NCI-H2081 (cell line): ENCODE results near the gene NEURL4.
"Not testable (repeated sequence)": the region's sequence is repeated elsewhere in the genome, so short reads cannot be mapped to it uniquely, and the experiment has no call there.

Experiments used
- DNase-seq, 2 experiments: peaks; one replicate each; lab custom pipeline; 2025; lab: John Stamatoyannopoulos, UW

Gene NEURL4

DNA sequence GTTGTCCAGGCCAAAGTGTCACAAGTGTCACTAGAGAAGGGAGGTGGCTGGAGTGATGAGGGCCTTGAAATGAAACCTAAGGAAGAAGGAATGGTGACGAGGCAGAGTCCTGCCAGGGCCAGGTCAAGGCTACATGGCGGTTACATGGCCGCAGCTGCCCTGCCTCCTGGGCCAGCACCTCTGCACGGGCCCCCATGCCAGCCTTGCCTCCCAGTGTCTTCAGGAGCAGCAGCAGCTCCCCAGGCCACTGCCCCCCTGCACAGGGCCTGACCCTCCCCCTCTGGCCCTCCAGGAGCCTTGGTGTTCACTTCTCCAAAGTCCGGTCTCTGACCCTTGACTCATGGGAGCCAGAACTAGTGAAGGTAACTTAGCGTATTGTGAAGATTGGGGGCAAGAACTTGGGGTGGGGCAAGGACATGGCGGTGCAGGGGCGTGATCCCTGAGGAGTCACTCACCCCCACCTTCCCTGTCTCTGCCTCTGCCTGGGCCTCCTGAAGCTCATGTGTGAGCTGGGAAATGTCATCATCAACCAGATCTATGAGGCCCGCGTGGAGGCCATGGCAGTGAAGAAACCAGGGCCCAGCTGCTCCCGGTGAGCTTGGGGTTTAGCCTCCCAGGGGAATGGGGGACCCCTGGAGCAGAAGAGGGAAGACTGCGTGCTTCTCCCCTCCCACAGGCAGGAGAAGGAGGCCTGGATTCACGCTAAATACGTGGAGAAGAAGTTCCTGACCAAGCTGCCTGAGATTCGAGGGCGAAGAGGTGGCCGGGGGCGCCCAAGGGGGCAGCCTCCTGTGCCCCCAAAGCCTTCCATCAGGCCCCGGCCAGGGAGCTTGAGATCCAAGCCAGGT lies 18.7 kb upstream of the NEURL4 start:
- no peak for DNase-seq

DNA sequence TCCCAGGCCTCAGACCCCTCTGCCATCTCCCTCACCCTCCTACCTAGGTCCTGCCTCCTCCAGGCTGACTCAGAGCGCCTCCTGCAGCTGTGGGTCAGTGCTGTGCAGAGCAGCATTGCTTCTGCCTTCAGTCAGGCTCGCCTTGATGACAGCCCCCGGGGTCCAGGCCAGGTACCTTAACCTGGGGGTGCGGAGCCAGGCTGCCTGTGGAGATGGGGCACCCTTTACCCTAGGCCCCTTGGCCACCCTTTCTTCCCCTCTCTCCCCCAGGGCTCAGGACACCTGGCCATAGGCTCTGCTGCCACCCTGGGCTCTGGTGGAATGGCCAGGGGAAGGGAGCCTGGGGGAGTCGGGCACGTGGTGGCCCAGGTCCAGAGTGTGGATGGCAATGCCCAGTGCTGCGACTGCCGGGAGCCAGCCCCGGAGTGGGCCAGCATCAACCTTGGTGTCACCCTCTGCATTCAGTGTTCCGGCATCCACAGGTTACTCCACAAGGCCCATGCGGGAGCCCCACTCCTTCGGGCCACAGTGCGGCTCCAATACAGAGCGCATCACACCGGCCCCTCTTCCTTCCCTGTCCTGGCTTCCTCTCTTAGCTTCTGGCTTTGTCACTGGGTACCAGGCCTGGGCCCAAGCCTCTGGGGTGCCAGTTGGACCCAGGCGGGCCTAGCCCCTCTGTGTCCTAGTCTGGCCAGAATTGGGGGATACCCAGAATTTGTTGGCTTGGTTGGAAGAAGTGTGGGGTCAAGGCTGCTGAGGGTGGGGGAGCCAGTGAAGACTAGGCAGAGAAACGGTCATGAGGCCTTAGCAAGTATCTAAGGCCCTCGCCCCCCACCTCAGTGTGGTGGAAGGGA lies 17.9 kb upstream of the NEURL4 start:
- no peak for DNase-seq

DNA sequence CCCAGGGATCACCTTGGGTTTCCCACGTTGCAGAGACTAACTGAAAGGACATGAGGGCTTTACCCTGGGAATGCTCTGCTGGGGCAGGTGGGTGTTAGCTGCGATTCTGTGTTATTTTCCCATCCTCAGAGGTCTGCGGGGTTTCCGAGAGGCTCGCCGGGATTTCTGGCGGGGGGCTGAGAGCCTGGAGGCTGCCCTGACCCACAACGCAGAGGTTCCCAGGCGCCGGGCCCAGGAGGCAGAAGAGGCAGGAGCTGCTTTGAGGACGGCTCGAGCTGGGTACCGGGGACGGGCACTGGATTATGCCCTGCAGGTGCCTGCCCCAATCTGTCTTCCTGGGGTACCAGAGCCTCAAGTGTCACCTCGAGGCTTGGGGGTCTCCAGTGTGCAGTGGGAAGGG lies 14.1 kb upstream of the NEURL4 start:
- no peak for DNase-seq

DNA sequence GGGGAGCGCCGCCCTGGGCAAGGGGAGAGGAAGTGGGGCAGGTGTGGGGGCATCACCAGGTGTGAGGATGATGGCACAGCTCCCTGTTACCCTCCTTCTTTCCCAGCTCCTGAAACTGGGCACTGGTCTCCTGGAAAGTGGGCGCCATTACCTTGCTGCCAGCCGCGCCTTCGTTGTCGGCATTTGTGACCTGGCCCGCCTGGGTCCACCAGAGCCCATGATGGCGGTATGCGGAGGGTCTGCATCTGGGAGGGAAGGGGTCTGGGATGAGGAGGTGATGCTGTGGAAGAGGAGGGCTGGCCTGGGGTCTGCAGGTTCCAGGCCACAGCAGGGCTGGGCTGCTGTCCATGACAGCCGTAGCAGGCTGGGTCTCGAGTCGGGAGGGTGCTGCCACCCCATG lies 12.7 kb upstream of the NEURL4 start:
- no peak for DNase-seq

DNA sequence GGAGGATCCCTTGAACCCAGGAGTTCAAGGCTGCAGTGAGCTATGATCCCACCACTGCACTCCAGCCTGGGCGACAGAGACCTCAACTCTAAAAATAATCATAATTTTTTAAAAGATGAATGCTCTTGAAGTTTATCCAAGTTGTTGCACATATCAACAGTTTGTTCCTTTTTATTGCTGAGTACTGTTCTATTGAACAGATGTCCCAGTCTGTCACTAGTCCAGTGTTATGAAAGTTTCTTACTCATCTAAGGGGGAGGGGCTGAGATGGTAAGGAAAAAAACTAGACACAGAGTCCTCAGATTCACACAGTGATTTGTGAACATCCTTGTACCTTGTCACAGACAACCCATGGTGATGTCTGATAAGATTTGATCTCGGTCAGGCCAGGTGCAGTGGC lies 11.0 kb upstream of the NEURL4 start:
- DNase-seq = no peak

DNA sequence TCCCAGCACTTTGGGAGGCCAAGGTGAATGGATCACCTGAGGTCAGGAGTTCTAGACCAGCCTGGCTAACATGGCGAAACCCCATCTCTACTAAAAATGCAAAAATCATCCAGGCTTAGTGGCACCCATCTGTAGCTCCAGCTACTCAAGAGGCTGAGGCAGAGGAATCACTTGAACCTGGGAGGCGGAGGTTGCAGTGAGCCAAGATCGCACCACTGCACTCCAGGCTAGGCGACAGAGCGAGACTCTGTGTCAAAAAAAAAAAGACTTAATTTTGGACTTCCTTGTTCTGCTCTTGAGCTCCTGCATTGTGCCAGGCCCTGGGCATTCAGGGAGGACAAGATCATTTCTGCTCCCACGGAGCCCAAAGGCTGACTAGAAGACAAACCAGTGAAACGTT lies 8.5 kb upstream of the NEURL4 start:
- DNase-seq = not testable (repeated sequence)

DNA sequence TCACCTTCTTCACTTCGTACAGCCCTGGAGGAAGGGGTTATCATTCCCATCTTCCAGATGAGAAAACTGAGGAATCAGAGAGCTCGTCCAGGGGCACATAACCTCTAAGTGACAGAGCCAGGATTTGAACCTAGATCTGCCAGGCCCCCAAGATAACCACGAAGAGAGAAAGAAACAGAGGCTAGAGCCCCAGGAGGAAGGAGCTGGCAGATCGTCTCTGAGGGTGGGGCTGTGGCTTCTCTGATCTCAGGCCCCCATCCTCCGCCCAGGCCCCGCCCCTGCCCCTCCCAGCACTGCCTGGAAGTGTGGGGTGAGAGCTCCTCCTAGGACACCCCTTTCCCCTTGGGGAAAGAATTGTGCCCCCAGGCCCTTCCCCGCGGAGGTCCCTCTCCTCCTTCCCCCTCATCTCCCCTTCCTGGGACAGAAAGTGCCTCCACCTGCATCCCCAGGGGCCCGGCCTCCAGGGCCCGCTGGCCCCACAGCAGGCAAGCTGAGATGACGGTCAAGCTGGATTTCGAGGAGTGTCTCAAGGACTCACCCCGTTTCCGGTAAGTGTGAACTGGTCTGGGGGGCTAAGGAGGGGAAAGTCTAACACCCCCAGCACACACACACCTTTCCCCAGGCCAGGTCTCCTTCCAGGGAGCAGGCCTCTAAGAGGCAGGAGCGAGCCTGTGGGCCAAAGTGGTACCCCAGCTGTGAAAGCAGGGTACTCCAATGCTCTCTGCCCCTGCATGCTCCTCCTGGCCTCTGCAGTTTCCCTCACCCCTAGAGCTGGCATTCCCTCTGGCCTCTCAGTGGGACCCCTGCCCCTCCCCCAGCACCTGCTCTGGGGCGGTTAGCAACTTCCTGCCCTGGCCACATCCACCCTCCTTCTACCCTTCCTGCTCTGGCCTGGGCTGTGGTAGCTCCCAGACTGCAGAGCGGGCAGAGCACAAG lies 7.4 kb upstream of the NEURL4 start, which contains the start of gene ACAP1:
Gene ACAP1, plus strand, starts transcription at position 290 of the 936 bp plus-strand sequence. Its CDS starts 206 bp downstream, at position 496.
- DNase-seq = no peak

DNA sequence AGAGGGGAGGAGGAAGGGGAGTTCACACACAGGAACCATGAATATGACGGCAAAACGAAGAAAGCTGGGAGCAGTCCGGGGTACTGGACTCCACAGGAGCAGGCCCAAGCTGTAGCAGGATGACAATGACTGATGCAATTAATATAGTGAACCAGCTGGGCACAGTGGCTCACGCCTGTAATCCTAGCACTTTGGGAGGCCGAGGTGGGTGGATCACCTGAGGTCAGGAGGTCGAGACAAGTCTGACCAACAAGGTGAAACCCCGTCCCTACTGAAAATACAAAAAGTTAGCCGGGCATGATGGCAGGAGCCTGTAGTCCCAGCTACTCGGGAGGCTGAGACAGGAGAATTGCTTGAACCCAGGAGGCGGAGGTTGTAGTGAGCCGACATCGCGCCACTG lies 6.6 kb upstream of the NEURL4 start:
- not testable (repeated sequence) for DNase-seq

DNA sequence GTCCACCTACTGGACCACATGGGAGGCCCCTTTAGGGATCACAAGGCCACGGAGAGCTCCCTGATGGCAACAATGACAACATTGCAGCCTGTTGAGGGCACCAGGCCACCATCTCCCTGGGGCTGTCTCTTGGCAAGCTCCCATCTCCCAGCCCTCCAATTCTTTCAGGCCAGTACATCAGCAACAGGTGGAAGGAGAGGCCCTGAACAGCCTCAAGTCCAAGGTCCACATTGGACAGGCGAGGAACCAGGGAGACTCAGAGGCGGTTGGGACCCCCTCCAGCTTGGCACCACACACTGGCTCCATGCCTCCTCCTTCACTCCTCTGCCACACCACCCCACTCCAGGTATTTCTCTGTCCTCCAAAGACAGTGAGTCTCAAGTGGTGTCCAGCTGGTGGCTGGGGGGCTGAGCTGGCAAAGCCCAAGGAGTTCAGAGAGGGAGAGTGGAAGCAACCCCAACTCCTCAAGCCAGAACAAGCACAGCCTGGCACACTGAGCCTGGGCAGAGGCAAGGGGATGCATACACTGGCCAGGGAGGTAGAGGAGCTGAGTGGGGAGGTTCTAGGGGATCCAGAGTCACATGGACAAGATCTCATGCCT lies 5.9 kb upstream of the NEURL4 start:
- no peak for DNase-seq

DNA sequence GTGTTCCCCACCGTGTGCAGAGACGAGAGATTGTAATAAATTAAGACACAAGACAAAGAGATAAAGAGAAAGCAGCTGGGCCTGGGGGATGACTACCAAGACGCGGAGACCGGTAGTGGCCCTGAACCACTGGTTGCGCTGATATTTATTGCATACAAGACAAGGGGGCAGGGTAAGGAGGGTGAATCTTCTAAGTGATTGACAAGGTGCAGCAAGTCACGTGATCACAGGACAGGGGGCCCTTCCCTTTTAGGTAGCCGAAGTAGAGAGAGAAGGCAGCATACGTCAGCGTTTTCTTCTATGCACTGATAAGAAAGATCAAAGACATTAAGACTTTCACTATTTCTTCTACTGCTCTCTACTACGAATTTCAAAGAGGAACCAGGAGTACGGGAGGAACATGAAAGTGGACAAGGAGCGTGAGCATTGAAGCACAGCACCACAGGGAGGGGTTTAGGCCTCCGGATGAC lies 3.5 kb upstream of the NEURL4 start:
- DNase-seq = not testable (repeated sequence)

DNA sequence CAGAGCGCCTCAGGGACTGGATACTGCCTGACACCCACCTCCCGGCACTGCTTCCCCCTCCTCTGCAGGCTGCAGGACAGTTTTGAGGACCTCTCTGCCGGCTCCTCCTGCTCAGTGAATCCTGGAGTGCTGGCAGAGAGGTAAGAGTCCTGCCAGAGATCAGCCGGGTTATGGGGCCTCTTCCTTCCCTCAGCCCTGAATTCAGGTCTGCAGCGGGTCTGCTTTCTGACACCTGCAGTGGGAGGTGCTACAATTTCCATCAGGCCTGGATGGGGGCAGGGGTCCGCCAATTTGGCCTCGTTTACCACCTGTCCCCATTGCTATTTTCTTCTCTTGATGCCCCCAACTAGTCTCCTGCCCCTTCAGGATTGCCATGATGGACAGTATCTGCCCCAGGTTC lies 3.0 kb upstream of the NEURL4 start:
- no peak for DNase-seq

DNA sequence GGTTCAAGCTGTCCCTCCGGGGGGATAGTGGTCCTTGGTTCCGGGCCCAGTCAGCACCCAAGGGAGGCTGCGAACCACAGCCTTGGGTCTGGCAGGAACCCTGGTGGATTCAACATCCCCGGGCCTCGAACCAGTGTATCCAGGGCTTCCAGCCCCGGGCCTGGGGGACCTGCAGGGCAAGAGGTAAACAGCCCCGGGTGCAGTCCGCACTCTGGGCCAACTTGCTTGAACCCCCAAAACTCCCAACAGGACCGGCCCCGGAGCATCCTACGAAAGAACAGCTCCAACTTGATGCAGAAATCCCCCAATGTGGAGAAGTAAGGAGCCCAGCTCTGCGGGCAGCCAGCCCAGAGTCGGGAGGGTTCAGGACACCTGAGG lies 1.5 kb upstream of the NEURL4 start:
- DNase-seq = no peak

DNA sequence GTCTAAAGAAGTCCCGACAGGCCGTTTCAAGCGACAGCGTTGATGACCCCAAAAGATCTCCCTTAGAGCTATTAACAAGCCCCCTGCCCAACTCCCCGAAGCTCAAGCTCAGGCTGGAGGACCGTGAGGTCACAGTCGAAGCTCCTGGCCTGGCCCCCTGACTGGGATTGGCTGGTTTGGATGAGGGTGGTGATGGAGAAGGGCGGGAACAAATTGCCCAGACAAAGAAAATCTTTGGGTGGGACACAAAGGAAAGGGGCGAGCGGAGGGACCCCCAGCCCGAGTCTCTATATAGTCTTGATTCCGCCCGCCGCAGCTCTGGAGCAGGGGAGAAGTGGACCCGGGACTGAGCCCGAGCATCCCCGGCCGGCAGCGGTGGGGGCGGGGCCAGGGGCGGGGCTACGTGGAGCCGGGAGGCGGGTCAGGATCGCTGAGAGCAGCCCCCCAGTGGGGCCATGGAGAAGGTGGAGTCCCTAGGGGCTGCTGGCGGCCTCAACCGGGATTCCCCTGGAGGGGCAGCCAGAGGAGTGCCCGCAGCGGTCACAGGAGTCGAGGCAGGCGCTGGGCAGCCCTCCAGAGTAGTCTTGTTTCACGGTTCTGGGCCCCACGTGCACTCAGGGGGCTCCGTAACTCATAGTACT lies 982 bp upstream of the NEURL4 start:
- peak; percentile 36 to 70 for DNase-seq

DNA sequence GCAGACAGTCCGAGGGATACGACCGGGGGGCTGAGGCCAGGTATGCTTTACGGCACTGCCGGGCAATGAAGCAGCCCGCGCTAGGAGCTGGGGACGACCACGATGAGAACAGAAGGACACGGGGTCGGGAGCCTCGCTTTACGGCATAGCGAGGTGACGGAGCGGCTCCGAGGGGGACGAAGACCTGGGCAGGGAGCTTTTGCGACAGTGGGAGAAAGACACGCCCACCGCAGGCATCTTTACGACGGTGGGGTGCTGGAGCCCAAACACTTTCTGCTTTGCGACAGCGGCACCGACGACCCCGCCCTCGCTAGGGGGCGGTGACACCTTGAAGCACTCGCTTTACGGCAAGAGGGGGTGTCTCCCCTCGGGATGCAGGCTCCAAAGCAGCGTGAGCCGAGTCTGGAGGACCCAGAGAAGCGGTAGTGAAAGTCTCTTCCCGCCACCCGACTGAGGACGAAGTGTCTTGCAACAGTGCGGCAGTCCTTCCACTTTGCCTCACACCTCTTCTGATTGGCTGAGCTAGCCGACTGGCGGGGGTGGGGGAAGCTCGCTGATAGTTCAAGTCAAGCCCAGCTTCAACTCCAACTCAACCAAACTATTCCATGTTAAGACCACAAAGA lies 350 bp upstream of the NEURL4 start:
- peak; percentile 93 to 97 for DNase-seq

DNA sequence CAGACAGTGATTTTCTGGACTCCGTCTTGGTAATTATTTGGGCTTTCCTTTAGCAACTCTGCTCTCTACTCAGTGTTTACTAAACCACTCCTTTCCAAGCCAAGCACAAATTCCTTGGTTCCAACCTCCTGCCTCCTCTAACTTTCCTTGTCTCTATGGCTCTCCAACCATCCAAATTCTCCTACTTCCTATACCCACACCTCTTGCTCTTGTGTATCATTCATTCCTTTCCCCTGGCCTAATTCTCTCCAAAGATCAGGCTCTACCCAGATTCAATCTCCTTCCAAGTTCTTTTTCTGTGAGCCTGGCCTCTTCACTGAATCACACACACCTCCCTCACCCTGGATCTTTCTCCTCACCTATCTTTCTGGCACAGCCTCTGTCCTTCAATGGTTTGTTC lies 1.1 kb downstream of the NEURL4 start:
- DNase-seq = no peak

DNA sequence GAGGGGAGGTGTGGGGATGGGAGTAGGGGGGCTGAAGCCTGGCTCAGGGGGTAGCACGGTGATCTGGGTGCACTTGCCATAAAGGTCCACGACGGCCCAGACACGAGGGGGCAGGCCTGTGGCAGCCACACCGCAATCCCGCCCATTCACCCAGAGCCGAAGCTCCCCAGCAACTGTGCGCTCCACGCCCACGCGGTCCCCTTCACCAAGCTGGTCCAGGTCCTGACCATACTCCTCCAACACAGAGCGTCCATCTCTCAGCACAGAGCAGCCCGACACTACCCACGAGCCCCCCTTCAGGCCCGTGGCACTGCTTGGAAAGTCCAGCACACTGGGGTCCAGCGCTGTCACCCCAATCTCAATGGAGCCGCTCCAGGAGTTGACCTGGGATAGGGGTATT lies 1.6 kb downstream of the NEURL4 start:
- no peak for DNase-seq

DNA sequence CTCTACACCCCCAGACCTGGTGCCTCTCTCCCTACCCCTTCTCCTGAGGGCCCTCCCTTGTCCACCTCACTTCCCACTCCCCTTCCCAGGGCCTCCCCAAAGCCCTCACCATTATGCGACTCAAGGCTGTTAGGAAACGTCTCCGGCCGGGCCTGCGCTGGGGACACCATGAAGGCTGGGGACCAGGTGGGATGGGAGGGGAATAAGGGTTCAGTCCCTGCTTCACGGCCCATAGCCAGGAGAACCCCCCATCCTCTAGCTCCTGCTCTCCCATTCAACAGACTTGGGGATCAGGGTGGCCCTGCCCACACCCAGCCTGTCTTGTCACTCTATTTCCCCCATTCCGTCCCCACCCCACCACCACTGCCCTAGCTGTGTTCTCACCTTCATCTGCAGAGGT lies 2.1 kb downstream of the NEURL4 start:
- no peak for DNase-seq

DNA sequence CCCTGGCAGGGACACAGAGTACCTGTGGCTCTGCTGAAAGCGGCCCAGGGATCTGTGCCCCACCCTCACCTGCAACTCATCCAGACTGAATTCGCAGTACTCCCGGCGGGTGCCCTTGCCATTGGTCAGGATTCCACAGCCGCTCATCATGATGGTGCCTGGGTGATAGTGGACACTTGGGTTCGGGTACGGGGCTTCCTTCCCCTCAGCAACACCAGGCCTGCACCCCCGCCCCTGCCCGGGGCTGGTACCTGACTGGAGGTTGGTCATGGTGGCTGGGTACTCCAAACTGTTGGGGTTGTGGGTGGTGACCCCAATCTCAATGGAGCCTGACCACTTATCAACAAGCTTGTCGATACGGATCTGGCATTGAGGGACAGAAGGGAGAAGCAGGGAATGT lies 2.9 kb downstream of the NEURL4 start:
- no peak for DNase-seq

DNA sequence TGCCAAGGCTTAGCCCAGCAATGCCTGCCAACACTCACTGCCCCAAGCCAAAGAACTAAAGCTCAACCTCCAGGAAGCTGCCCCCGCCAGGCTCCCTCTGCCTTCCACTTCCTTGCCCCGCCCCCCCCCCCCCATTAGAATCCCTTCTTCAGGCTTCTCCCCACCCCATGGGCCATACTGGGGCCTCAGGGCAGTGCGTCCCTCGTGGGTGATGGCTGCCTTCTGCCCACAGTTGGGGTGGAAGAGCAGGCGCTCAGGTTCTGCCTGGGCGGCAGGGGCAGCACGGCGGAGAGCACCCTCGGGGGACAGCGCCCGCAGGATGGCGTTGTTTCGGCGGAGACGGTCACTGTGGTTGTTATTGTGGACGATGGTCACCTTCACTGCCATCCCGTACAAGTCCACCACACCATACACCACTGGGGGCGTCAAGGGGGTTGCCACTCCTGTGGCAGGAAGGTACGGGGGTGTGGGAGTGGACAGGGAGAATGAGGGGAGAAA lies 4.1 kb downstream of the NEURL4 start:
- DNase-seq = no peak

DNA sequence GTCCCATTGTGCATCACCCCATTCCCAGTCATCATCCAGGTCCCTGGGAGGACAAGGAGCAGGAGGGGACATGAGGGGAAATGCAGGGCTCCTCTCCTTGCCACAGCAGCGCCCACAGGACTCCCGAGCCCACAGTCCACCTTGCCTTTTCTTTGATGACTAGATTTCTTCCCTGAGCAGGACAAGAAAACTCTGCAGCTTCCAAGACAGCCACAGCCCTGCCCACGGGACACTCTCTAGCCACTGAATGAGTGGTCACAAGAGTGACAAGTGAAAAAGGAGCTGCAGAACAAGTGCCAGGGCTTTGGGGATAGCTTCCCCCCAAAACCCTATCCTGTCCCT lies 4.7 kb downstream of the NEURL4 start:
- DNase-seq = no peak
